Measurements from ENCODE around the gene TSPAN18.

TSPAN18 gene

DNA sequence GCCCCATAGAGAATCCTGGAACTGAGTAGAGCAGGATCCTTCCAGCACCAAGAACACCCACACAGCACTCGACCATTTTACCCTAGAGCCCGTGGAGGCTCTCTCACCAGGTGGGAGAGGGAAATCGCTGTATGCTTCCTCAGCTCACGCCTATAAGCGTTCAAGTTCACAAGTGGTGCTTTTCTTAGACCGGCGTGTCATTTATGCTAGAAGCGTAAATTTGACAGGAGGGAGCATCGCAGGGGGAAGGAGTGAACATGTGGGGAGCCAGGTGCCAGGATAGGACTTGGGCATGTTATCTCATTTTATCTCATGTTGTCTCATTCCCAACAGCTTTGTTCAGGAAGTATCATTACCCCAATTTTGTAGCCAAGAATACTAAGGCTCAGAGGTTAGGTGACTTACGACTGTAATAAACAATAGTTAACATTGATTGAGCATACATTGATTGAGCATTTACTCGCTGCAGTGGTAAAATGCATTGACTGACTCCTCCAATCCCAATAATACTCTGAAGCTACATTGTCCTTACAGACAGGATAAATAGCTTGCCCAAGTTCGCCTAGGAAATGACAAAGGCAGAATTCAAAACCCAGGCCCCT is 243.0 kb downstream of the TSPAN18 start:
- Histone ChIP-seq H3K79me2 (ENCODE audit: insufficient read depth, low read length) (no peaks in the 10 kb centered on the region), H3K9ac (ENCODE audit: low read length) (no peak overlapping the region), H3K36me3 (ENCODE audit: insufficient read depth, low read length) (no peaks in the 10 kb centered on the region), H4K20me1 (ENCODE audit: insufficient read depth, low read length) (no peaks in the 10 kb centered on the region), H3K9me3 (ENCODE audit: low read length) (no peaks in the 10 kb centered on the region), H3K27ac (ENCODE audit: low read depth, low read length, poor library complexity, severe bottlenecking) (no peak overlapping the region), H3K9me2 (ENCODE audit: low read depth, low read length) (no peaks in the 10 kb centered on the region), H3K4me1 (ENCODE audit: insufficient read depth, low read length, severe bottlenecking) (no peaks in the 10 kb centered on the region), H3K4me2 (ENCODE audit: low read length) (no peak overlapping the region), H3F3A (ENCODE audit: insufficient read depth, low read length) (no peaks in the 10 kb centered on the region), H2AFZ (ENCODE audit: low read length) (no peak overlapping the region), H3K27me3 (ENCODE audit: insufficient read depth, low read length) (peaks cover 3% of the 10 kb centered on the region), H3K4me3 (ENCODE audit: low read depth, low read length, poor library complexity, severe bottlenecking) (no peak overlapping the region)
- TF ChIP-seq, protein P1, sequence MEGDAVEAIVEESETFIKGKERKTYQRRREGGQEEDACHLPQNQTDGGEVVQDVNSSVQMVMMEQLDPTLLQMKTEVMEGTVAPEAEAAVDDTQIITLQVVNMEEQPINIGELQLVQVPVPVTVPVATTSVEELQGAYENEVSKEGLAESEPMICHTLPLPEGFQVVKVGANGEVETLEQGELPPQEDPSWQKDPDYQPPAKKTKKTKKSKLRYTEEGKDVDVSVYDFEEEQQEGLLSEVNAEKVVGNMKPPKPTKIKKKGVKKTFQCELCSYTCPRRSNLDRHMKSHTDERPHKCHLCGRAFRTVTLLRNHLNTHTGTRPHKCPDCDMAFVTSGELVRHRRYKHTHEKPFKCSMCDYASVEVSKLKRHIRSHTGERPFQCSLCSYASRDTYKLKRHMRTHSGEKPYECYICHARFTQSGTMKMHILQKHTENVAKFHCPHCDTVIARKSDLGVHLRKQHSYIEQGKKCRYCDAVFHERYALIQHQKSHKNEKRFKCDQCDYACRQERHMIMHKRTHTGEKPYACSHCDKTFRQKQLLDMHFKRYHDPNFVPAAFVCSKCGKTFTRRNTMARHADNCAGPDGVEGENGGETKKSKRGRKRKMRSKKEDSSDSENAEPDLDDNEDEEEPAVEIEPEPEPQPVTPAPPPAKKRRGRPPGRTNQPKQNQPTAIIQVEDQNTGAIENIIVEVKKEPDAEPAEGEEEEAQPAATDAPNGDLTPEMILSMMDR (IDR thresholded peaks at IDR 0.05; ENCODE audit: low read length), result no peak
- no peak for TF ChIP-seq EZH2 (IDR thresholded peaks at IDR 0.05; ENCODE audit: borderline replicate concordance, low read length)

DNA sequence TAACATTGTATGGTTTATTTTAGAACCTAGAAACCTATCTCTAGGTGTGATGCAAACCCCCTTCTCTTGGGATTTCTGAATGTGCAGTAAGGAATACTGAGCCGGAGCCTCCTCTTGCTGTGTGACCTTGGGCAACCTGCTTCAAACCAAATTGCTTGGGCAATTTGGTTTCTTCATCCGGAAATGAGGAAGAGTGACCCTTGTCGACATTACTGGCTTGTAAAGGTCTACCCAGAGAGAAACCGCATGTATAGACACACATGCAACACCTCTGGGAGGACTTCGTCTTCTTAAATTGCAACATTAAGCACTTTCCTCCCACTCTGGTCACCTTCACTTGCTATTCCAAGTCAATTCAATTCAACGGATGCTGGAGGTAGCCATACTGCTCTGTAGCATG is 243.5 kb downstream of the TSPAN18 start:
- Histone ChIP-seq H3K9me2 (ENCODE audit: low read depth, low read length) (no peaks in the 10 kb centered on the region), H3K4me2 (ENCODE audit: low read length) (no peak overlapping the region), H3K4me3 (ENCODE audit: low read depth, low read length, poor library complexity, severe bottlenecking) (no peak overlapping the region), H3K79me2 (ENCODE audit: insufficient read depth, low read length) (no peaks in the 10 kb centered on the region), H3K27ac (ENCODE audit: low read depth, low read length, poor library complexity, severe bottlenecking) (no peak overlapping the region), H3K9me3 (ENCODE audit: low read length) (no peaks in the 10 kb centered on the region), H4K20me1 (ENCODE audit: insufficient read depth, low read length) (no peaks in the 10 kb centered on the region), H2AFZ (ENCODE audit: low read length) (no peak overlapping the region), H3K36me3 (ENCODE audit: insufficient read depth, low read length) (no peaks in the 10 kb centered on the region), H3K27me3 (ENCODE audit: insufficient read depth, low read length) (peaks cover 3% of the 10 kb centered on the region), H3F3A (ENCODE audit: insufficient read depth, low read length) (no peaks in the 10 kb centered on the region), H3K4me1 (ENCODE audit: insufficient read depth, low read length, severe bottlenecking) (no peaks in the 10 kb centered on the region), H3K9ac (ENCODE audit: low read length) (no peak overlapping the region)
- no peak for TF ChIP-seq EZH2 (IDR thresholded peaks at IDR 0.05; ENCODE audit: borderline replicate concordance, low read length)
- TF ChIP-seq, protein P1 (IDR thresholded peaks at IDR 0.05; ENCODE audit: low read length), result no peak

DNA sequence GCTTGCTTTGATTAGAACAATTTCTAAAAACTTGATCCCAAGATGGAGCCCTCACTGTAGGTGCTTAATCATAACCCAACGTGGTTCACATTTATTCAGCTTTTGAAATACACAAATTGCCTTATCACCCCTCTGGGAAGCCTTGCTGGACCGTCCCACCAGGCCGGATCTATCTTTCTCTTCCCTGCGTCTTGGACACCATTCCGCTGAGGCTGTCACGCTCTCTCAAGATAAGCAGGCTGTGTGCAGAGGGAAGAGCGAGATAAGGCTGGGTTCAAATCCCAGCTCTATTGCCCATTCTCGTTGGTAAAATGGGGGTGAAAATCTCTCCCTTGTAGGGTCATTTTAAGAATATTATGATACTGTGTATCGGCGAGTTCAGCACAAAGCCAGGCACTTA is 244.4 kb downstream of the TSPAN18 start:
- H3K9me3 ChIP-seq (ENCODE audit: low read length), result no peaks in the 10 kb centered on the region

More for the DNA sequence above, 244.4 kb downstream of the TSPAN18 start:
- Histone ChIP-seq H3K4me2 (ENCODE audit: low read length) (no peak overlapping the region), H3K4me3 (ENCODE audit: low read depth, low read length, poor library complexity, severe bottlenecking) (no peak overlapping the region), H3K27ac (ENCODE audit: low read depth, low read length, poor library complexity, severe bottlenecking) (no peak overlapping the region), H4K20me1 (ENCODE audit: insufficient read depth, low read length) (no peaks in the 10 kb centered on the region), H3F3A (ENCODE audit: insufficient read depth, low read length) (no peaks in the 10 kb centered on the region), H3K9me2 (ENCODE audit: low read depth, low read length) (no peaks in the 10 kb centered on the region), H2AFZ (ENCODE audit: low read length) (no peak overlapping the region), H3K36me3 (ENCODE audit: insufficient read depth, low read length) (no peaks in the 10 kb centered on the region), H3K27me3 (ENCODE audit: insufficient read depth, low read length) (peaks cover 3% of the 10 kb centered on the region), H3K4me1 (ENCODE audit: insufficient read depth, low read length, severe bottlenecking) (no peaks in the 10 kb centered on the region), H3K79me2 (ENCODE audit: insufficient read depth, low read length) (no peaks in the 10 kb centered on the region), H3K9ac (ENCODE audit: low read length) (no peak overlapping the region)
- TF ChIP-seq, protein P1 (IDR thresholded peaks at IDR 0.05; ENCODE audit: low read length), result no peak
- no peak for TF ChIP-seq EZH2 (IDR thresholded peaks at IDR 0.05; ENCODE audit: borderline replicate concordance, low read length)

Measured in OCI-LY1 (cell line).